Measurements from ENCODE around the gene IL3.

The IL3 gene, protein sequence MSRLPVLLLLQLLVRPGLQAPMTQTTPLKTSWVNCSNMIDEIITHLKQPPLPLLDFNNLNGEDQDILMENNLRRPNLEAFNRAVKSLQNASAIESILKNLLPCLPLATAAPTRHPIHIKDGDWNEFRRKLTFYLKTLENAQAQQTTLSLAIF

GRCh38 chr5:132060501-132061161, at the start of gene IL3:
Gene IL3 (plus strand): TSS chr5:132060655. CDS start chr5:132060707, 52 bp downstream.
- DNase-seq (ENCODE audit: low read depth), result no peak

DNA sequence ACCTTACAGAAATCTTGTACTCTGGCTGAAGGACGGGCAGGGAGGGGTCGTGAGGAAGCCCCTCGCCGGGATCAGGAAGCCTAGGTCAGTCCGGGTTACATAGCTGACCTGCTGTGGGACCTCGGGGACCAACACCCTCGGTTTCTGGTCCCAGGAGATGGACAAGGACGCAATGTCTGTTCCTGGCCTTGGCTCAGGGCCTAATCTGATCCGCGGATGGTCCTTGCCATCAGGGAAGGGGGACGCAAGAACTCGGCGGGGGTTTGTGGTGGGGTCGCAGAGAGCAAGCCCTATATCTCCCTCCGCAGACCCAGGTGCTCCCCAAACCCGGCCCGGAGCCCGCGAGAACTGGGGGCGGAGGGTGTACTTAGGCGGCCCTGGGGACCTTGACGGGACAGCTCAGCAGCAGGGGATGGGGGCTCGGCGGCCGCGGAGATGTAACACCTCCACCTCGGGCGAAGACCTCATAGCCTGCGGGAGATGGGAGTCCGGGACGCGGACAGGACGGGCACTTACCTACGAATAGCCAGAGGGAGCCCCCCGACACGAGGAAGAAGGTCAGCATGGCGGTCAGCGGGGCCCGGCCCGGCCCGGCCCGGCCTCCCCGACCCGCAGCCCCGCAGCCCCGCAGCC, 49.4 kb upstream of the IL3 start:
- no peak for DNase-seq (ENCODE audit: low read depth)

DNA sequence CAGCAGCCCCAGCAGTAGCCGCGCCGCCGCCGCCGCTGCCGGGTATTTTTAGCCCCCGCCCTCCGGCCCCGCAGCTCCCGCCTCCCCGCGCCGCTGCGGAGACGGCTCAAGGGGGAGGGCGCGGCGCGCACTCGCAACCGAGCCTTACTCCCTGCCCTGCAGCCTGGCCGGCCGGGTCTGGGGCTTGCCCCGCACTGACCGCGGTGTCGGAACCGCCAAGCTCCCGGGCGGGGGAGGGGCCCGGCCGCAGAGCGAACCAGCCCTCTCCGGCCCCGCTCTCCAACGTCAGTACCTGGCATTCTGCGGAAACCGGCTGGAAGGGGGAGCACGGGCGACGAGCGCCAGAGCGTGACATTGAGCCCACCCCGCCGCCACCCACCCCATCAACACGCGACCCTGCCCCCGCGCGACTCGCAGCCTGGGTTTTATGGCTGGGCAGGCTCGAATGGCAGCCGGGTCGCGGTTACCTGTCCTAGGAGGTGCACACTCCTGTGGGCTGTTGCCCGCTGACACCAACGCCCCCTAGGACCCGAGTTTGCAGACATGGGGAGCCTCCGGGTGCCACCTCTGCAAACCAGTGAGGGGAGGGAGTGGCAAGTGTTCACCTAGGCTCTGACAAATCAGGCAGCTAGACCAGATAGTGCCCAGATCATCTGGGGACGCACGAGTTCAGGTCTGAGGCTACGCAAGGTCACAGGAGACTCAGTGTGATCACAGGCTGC, 48.7 kb upstream of the IL3 start, which contains the start of gene ACSL6:
TSS of gene ACSL6 (minus strand) at position 37 of the 722 bp plus-strand sequence. CDS start 105 bp downstream, outside the sequence.
- no peak for DNase-seq (ENCODE audit: low read depth)

DNA sequence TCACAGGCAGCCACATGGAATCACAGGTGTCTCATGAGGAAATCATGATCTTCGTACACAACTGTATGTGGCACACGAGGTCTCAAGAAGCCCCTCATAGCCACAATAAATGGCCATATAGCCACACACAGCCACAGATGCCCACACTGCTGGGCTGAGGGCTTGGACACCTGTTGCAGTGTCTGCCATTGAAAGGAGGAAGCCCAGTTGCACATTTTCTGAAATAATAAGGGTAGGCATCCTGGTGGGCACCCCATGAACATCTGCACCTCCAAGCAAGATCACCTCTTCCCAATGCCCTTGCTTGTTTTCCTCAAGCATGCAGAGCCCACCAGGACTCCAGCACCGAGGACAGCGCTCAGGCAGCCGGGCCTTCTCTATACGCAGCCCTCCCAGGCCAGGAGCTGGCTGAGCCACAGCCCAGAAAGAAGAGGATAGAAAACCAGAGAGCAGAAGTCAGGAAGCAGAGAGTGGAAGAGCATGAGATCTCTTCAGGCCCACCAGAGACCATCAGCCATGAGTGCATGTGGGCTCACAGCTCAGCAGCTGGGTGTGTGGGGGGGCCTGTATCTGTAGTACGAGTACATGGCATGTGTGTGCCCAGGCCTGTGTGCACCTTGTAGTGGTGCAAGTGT, 48.0 kb upstream of the IL3 start:
- DNase-seq (ENCODE audit: low read depth), result no peak

DNA sequence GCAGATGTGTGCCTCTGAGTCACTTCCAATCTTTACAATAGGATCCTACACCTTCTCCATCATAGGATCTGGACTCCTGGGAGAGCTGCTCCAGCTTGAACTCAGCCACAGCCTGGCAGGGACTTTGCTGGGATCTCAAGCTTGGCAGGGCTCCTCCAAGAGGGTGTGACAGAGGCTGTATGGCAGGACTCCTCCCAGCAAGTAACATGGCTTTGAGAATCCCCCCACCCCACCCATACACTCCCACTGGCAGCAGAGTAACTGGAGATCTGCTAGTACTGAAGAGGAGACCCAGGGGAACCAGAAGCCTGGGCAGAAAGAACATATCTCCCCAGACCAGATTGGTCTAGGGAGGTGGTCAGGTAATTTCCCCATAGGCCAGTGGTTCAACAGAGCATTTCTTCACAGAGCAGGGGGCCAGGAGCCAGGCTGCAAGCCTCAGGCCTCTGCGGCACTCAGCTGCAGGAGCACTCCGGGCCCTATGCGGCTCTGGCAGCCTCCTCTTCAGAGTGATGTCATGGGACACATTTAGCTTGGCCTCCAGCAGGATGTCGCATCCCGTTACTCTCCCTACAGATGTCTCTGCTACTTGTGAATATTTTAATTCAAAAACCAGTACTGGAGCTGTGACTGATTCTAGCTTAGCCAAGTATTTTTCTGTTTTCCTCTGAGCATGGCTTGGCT, 47.3 kb upstream of the IL3 start:
- no peak for DNase-seq (ENCODE audit: low read depth)

DNA sequence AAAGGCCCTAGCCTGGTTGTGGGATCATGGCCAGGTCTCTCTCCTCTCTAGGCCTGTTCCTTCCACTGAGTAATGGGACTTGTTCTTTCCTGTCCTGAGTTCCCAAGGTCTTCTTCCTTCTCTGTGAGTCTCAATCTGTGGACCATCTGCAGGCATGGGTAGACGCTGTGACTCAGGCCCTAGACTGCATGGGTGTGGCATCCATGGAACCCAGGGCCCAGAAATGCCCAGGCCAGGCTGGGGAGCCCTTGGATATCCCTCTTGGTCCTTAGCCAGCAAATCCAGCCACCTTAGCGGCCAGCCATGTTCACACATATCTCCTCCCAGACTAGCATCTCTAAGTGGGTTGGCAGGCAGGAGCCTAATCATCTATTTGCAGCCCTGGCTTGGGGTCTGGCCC, 46.7 kb upstream of the IL3 start:
- DNase-seq (ENCODE audit: low read depth), result no peak

- DNase-seq (ENCODE audit: low read depth), result no peak
Measured at GRCh38 chr5:132016721-132017250, 43.7 kb upstream of the IL3 start.

DNA sequence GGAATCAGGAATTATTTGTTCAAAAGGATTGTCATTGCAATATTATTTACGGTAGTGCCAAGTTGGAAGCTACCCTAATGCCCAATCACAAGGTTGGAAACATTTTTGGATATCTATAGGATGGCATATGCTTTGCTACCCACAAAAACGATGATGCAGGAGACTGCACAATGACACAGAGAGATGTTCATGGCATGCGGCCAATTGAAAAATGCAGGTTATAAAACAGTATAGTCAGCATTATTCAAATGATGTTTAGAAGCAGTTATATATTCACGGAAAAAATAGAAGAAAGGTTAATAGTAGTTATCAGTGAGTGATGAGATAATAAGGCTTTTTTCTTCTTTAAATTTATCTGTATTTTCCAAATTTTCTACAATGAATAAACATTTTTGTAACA, 43.1 kb upstream of the IL3 start:
- no peak for DNase-seq (ENCODE audit: low read depth)

- DNase-seq (ENCODE audit: low read depth), result no peak
Measured at GRCh38 chr5:132017738-132018625, 42.5 kb upstream of the IL3 start.

DNA sequence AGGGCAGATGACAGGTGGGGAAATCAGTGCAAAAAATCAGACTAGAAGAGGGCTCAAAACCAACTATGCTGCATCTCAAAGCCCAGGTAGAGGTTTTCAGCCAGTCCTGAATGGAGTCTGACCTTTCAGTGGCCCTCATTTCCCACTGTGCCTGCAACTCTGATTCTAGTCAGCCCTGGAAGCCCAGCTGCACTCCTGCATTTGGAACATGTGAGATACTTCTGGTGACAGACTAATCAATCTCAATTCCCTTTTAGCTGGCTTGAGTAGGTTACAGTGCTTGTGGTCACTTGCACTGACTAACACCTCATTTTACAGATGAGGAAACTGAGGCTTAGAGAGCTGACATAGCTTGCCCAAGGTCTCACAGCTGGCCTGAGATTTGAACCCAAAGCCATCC, 41.1 kb upstream of the IL3 start:
- DNase-seq (ENCODE audit: low read depth), result no peak

DNA sequence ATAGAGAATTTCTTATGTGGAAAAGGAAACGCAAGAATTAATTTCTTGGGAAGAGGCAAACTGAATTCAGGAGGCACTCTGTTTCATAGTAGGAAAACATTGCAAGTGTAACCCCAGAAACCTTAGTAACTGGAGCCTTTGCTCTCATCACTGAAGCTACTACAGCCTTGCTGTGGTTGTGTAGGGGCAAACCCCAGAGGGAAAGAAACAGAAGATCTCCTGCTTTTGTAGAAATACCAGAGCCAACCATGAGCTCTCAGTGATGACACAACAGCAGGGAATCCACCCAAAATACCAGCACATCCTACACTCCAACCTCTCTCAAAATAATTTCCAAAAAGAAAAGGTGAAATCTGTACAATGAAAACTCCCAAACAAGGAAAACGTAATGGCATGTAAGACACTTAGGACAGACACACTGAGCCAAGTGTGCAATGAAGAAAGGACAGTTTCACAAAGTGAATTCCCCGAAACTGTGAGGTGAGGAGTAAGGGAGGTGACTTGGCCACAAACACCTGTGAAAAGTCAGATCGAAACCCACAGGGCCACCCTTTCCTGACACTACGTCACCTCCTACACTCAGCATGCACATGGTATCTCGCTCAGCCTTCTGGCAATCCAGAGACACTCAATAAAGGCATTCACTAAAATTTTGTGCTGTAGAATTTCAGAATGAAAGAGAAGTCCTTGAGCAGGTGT, 40.4 kb upstream of the IL3 start:
- peak; percentile 41 for DNase-seq (ENCODE audit: low read depth)

DNA sequence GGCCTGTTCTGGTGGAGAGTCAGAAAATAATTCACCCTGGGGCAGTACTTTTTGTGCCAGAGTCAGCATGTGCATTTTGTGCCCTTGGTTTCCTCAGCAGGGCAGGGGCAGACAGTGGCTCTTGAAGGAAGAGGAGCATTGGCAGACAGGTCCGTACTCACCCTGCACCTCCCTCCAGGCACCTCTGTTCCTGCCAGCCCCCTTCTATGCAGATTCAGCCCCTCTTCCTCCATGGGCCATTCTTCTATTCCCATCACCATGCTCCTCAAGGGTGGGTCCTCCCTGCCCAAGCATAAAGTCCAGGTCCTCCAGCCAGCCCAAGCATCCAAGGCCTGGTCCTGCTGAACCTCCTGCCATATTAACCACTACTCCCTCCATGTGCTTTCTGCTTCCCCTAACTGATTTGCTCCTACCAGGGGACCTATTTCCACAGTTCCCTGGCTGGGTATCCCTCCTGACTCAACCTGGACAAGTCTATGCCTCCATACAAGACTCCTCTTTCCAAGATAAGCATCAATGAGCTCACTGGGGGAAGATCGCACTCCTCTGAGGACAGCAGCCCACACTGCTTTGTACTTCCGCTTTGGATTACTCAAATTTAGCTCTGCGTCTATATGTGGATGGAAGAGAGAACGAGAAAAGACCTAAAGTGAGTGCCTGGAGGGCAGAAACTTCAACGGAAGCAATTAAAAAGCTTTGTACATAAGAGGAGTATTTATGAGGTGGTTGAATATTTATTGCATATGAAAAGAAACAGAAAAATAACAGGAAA, 39.7 kb upstream of the IL3 start:
- DNase-seq (ENCODE audit: low read depth), result no peak

DNA sequence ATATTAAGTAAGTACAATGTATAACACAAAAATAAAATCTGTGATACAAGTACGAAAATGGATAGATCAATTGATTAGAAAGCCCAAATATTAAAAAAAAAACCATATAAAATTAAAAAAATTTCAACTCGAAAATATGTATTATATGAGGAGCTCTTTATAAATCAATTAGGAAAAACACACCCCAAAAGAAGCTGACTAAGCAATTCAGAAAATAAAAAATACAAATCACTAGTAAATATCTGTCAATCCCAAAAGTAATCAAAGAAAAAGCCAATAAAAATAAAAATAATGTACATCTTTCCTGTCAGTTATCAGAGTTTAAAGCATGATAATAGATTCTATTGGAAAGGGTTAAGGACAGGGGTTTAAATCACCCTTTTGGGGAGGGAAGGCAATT, 38.8 kb upstream of the IL3 start:
- no peak for DNase-seq (ENCODE audit: low read depth)

GRCh38 chr5:132022737-132023136, 37.7 kb upstream of the IL3 start:
- DNase-seq (ENCODE audit: low read depth), result no peak

DNA sequence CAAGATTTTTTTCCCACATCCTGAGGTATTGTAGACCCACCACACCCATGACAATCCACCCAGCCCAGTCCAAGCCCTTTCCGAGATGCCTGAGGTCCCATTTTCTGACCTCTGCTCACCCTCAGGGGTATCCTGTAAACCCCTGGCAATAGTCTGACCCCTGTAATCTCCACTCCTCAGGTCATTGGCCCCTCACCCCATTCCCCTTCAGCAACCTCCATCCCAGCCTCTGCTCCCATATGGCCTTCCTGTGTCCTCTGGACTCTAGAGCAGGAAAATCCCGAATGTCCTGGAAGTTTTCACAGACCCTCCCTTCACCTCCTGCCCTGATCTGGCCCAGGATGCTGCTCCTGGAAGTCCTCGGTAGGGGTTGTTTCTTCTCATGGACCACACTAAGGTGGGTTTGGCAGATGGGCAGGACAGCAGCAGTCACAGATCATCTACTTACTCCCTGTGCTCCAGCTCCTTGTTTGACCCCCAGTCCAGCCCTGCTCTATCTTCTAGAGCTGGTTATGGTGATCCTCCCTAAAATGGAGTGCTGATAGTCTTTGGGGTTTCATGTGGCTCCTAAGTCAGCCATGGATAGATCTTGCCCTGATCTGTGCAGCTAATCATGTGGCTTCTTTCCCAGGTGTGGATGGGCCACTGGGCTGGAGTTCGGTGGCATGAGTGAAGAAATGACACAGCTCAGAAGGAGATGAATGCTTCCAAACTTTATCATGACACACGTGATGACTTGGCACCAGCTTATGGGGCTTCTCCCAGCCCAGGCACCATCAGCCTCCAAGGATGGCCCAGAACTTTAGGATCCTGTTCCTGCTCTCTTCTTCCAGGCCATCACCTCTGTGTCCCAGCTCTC, 37.0 kb upstream of the IL3 start:
- no peak for DNase-seq (ENCODE audit: low read depth)

- no peak for DNase-seq (ENCODE audit: low read depth)
Measured at GRCh38 chr5:132024117-132024435, 36.4 kb upstream of the IL3 start.

GRCh38 chr5:132024789-132025402, 35.6 kb upstream of the IL3 start:
- DNase-seq (ENCODE audit: low read depth), result no peak
